Dedifferentiated amniotic fluid mesenchymal stem cell (primary cell): ENCODE results near the gene OR2V2.
"Not testable (repeated sequence)": the region's sequence is repeated elsewhere in the genome, so short reads cannot be mapped to it uniquely, and the experiment has no call there.

Source experiments
- DNase-seq: peaks from one replicate; pipeline ENCODE4 v3.0.0-alpha.2; 2016; ENCODE audit errors: extremely low spot score

OR2V2 gene

GRCh38 chr5:181114844-181115778 lies 32.3 kb upstream of the OR2V2 start:
- peak; percentile 18 for DNase-seq

- no peak for DNase-seq
Observed at GRCh38 chr5:181118369-181118768, 29.0 kb upstream of the OR2V2 start.

GRCh38 chr5:181119105-181119504 lies 28.3 kb upstream of the OR2V2 start:
- no peak for DNase-seq

- DNase-seq: no peak
Observed at GRCh38 chr5:181120306-181120705, 27.1 kb upstream of the OR2V2 start.

GRCh38 chr5:181120761-181121160 lies 26.6 kb upstream of the OR2V2 start:
- DNase-seq: no peak

- no peak for DNase-seq
Observed at GRCh38 chr5:181121675-181122561, 25.5 kb upstream of the OR2V2 start.

- DNase-seq: no peak
Observed at GRCh38 chr5:181124526-181124925, 22.9 kb upstream of the OR2V2 start.

GRCh38 chr5:181126841-181127240 lies 20.5 kb upstream of the OR2V2 start:
- DNase-seq: no peak

GRCh38 chr5:181127456-181127855 lies 19.9 kb upstream of the OR2V2 start:
- DNase-seq: no peak

- no peak for DNase-seq
Observed at GRCh38 chr5:181127907-181128626, 19.3 kb upstream of the OR2V2 start.

GRCh38 chr5:181129601-181130000 lies 17.8 kb upstream of the OR2V2 start:
- no peak for DNase-seq

GRCh38 chr5:181130081-181130480 lies 17.3 kb upstream of the OR2V2 start:
- not testable (repeated sequence) for DNase-seq

GRCh38 chr5:181130832-181131496 lies 16.4 kb upstream of the OR2V2 start, which contains the start of gene OR2V1:
Gene OR2V1 (minus strand): TSS chr5:181131169. CDS start chr5:181125304, 5,865 bp downstream.
- no peak for DNase-seq

GRCh38 chr5:181131514-181131913 lies 15.9 kb upstream of the OR2V2 start:
- DNase-seq: no peak

- DNase-seq: no peak
Observed at GRCh38 chr5:181133083-181133482, 14.3 kb upstream of the OR2V2 start.

GRCh38 chr5:181133610-181134231 lies 13.7 kb upstream of the OR2V2 start:
- peak; percentile 71 for DNase-seq

GRCh38 chr5:181134259-181134658 lies 13.1 kb upstream of the OR2V2 start:
- no peak for DNase-seq

- no peak for DNase-seq
Observed at GRCh38 chr5:181136361-181136955, 10.9 kb upstream of the OR2V2 start.

- DNase-seq: no peak
Observed at GRCh38 chr5:181138258-181138657, 9.1 kb upstream of the OR2V2 start.

GRCh38 chr5:181140766-181141165 lies 6.6 kb upstream of the OR2V2 start:
- DNase-seq: no peak
